Measurements from ENCODE around the gene IFNLR1. TPM values are rescaled to one million over a fixed set of nuclear protein-coding genes. Genes with fewer than 3 reads are reported as not detected.

Gene IFNLR1
- polyA plus RNA-seq, 1 donor (not counting 4 experiments of a cell fraction or from before 2014, with no cell fraction given): 3.4 TPM

- no peak overlapping the region for H3K4me2 ChIP-seq (ENCODE audit: control insufficient read depth, extremely low read depth, insufficient read depth, low read depth, low read length)
- dilution Hi-C loops (cut with MboI; ENCODE audit: extremely low pct_ligation_motif_present, low sequenced_read_pairs): no loop called here
- no peak for DNase-seq (ENCODE audit: low read depth, low spot score)
These were observed 29.1 kb downstream of the IFNLR1 start for GRCh38 chr1:24157918-24158481.

DNA sequence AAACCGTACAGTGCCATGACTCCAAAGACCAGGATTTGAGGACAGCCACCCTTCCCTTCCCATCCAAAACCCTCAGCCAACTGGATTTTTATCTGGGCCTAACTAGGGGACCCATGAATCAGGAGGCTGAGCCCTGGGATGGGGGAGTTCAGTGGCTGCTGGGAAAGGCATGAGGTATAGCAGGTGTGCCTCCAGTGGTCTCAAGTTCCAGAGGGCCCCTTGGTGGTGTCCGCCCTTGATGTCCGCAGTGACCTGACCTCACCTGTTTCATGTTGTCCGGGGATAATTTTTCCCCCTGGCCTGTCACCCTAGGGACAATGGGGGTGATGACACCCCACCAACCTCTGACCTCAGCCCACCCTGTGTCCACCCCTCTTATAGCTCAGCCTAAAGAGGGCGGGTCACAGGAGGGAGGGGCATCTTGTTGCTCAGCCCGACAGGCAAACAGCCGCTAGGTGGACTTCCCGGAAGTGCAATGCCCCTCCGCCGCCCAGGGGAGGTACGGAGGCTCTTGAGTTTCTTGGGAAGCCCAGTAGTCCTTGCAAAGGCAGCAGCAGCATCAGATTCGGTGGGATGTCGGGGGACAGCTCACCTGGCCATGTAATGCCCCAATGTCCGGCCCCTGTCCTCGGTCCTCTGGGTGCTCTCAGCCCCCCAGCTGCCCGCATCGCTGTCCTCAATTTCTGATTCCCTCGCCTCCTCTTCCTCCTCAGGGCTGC, 30.4 kb downstream of the IFNLR1 start:
- no peaks in the 10 kb centered on the region for H4K20me1 ChIP-seq (ENCODE audit: control insufficient read depth, extremely low read depth, insufficient read depth, low read length)
- no peak overlapping the region for H3K4me3 ChIP-seq (ENCODE audit: control insufficient read depth in 2 of 3, extremely low read depth in 1 of 3, insufficient read depth in 2 of 3, low read depth in 1 of 3, low read length in 3 of 3)
- no peaks in the 10 kb centered on the region for H3K27me3 ChIP-seq (ENCODE audit: control insufficient read depth, extremely low read depth, insufficient read depth, low read length)
- DNase-seq (ENCODE audit: low read depth, low spot score): no peak
- no peak overlapping the region for H3K27ac ChIP-seq (ENCODE audit: control insufficient read depth, insufficient read depth, low read length)
- H3K9me1 ChIP-seq (ENCODE audit: control insufficient read depth, extremely low read depth, insufficient read depth, low read length): no peaks in the 10 kb centered on the region
- TF ChIP-seq, protein P1, sequence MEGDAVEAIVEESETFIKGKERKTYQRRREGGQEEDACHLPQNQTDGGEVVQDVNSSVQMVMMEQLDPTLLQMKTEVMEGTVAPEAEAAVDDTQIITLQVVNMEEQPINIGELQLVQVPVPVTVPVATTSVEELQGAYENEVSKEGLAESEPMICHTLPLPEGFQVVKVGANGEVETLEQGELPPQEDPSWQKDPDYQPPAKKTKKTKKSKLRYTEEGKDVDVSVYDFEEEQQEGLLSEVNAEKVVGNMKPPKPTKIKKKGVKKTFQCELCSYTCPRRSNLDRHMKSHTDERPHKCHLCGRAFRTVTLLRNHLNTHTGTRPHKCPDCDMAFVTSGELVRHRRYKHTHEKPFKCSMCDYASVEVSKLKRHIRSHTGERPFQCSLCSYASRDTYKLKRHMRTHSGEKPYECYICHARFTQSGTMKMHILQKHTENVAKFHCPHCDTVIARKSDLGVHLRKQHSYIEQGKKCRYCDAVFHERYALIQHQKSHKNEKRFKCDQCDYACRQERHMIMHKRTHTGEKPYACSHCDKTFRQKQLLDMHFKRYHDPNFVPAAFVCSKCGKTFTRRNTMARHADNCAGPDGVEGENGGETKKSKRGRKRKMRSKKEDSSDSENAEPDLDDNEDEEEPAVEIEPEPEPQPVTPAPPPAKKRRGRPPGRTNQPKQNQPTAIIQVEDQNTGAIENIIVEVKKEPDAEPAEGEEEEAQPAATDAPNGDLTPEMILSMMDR (optimal IDR thresholded peaks at IDR 0.05 in 1 of 3, IDR thresholded peaks at IDR 0.05 in 1 of 3, conservative IDR thresholded peaks at IDR 0.05 in 1 of 3; ENCODE audit: extremely low read depth in 1 of 3, insufficient read depth in 2 of 3, low read length in 3 of 3): no peak
- TF ChIP-seq EZH2 (IDR thresholded peaks at IDR 0.05; ENCODE audit: low read length): no peak
- peaks cover 0 to 3% of the 10 kb centered on the region in 2 experiments for H3K36me3 ChIP-seq (ENCODE audit: control insufficient read depth in 2 of 2, extremely low read depth in 1 of 2, insufficient read depth in 2 of 2, low read length in 2 of 2)
- no peaks in the 10 kb centered on the region for H3K9me3 ChIP-seq (ENCODE audit: control insufficient read depth, low read depth, low read length)
- H3K4me1 ChIP-seq (ENCODE audit: control insufficient read depth, extremely low read depth, insufficient read depth, low read length): peaks cover 3% of the 10 kb centered on the region
- H3K4me2 ChIP-seq (ENCODE audit: control insufficient read depth, extremely low read depth, insufficient read depth, low read depth, low read length): no peak overlapping the region
- dilution Hi-C loops (cut with MboI; ENCODE audit: extremely low pct_ligation_motif_present, low sequenced_read_pairs): no loop called here
- no peak overlapping the region for H2AFZ ChIP-seq (ENCODE audit: control insufficient read depth, low read length)
- H3K9ac ChIP-seq (ENCODE audit: control insufficient read depth, extremely low read depth, insufficient read depth, low read length): no peak overlapping the region
- no peaks in the 10 kb centered on the region for H3K79me2 ChIP-seq (ENCODE audit: control insufficient read depth, insufficient read depth, low read length)
- no peak for FAIRE-seq

More at GRCh38 chr1:24157918-24158481, 29.1 kb downstream of the IFNLR1 start:
- no peak for FAIRE-seq
- H3K4me1 ChIP-seq (ENCODE audit: control insufficient read depth, extremely low read depth, insufficient read depth, low read length): peaks cover 3% of the 10 kb centered on the region
- no peaks in the 10 kb centered on the region for H3K9me1 ChIP-seq (ENCODE audit: control insufficient read depth, extremely low read depth, insufficient read depth, low read length)
- H3K36me3 ChIP-seq (ENCODE audit: control insufficient read depth in 2 of 2, extremely low read depth in 1 of 2, insufficient read depth in 2 of 2, low read length in 2 of 2): peaks cover 0 to 3% of the 10 kb centered on the region in 2 experiments
- H4K20me1 ChIP-seq (ENCODE audit: control insufficient read depth, extremely low read depth, insufficient read depth, low read length): no peaks in the 10 kb centered on the region
- no peak overlapping the region for H3K9ac ChIP-seq (ENCODE audit: control insufficient read depth, extremely low read depth, insufficient read depth, low read length)
- no peak overlapping the region for H3K27ac ChIP-seq (ENCODE audit: control insufficient read depth, insufficient read depth, low read length)
- H3K27me3 ChIP-seq (ENCODE audit: control insufficient read depth, extremely low read depth, insufficient read depth, low read length): no peaks in the 10 kb centered on the region
- no peaks in the 10 kb centered on the region for H3K79me2 ChIP-seq (ENCODE audit: control insufficient read depth, insufficient read depth, low read length)
- H2AFZ ChIP-seq (ENCODE audit: control insufficient read depth, low read length): no peak overlapping the region
- H3K9me3 ChIP-seq (ENCODE audit: control insufficient read depth, low read depth, low read length): no peaks in the 10 kb centered on the region
- TF ChIP-seq EZH2 (IDR thresholded peaks at IDR 0.05; ENCODE audit: low read length): no peak
- TF ChIP-seq, protein P1 (optimal IDR thresholded peaks at IDR 0.05 in 1 of 3, IDR thresholded peaks at IDR 0.05 in 1 of 3, conservative IDR thresholded peaks at IDR 0.05 in 1 of 3; ENCODE audit: extremely low read depth in 1 of 3, insufficient read depth in 2 of 3, low read length in 3 of 3): peak; percentile 16 to 37 (median 27)
- H3K4me3 ChIP-seq (ENCODE audit: control insufficient read depth in 2 of 3, extremely low read depth in 1 of 3, insufficient read depth in 2 of 3, low read depth in 1 of 3, low read length in 3 of 3): no peak overlapping the region
